BE2C (cell line): Measurements from ENCODE around the gene RUNX2.

ENCODE experiments used
- DNase-seq: peaks from one replicate; pipeline ENCODE4 v3.0.0-alpha.2; 2020
- H3K27me3 ChIP-seq: fragments of 250-450 bp; sonication (Bioruptor Pico); 2 replicates; pipeline ENCODE4 v1.5.1; 2020; ENCODE audit warnings: mild to moderate bottlenecking
- H3K36me3 ChIP-seq: fragments of 250-450 bp; sonication (Bioruptor Pico); 2 replicates; pipeline ENCODE4 v1.5.1; 2020; ENCODE audit warnings: mild to moderate bottlenecking
- H3K4me1 ChIP-seq: fragments of 250-450 bp; sonication (Bioruptor Pico); 2 replicates; pipeline ENCODE4 v1.5.1; 2020
- H3K4me3 ChIP-seq: 2 replicates; pipeline ENCODE4 v1.5.1; 2011; ENCODE audit warnings: low read depth, low read length
- H3K9me3 ChIP-seq: fragments of 250-450 bp; sonication (Bioruptor Pico); 2 replicates; pipeline ENCODE4 v1.5.1; 2020
- CTCF ChIP-seq: IDR thresholded peaks from 2 replicates; pipeline ENCODE4 v1.5.1; 2012; ENCODE audit warnings: mild to moderate bottlenecking, low read depth, low read length

Gene RUNX2

GRCh38 chr6:45442716-45443115 is 114.6 kb downstream of the RUNX2 start:
- no peaks in the 10 kb centered on the region for H3K4me1 ChIP-seq
- H3K36me3 ChIP-seq: no peaks in the 10 kb centered on the region
- H3K9me3 ChIP-seq: no peaks in the 10 kb centered on the region
- no peak for TF ChIP-seq CTCF
- H3K4me3 ChIP-seq: no peak overlapping the region
- peaks cover 48% of the 10 kb centered on the region for H3K27me3 ChIP-seq
- DNase-seq: no peak

- Histone ChIP-seq H3K4me1 (no peaks in the 10 kb centered on the region), H3K4me3 (no peak overlapping the region), H3K36me3 (no peaks in the 10 kb centered on the region), H3K9me3 (no peaks in the 10 kb centered on the region; the same call in 1 of the 2 replicates), H3K27me3 (peaks cover 45% of the 10 kb centered on the region)
- DNase-seq: no peak
- no peak for TF ChIP-seq CTCF
Measured at GRCh38 chr6:45445364-45445748, 117.2 kb downstream of the RUNX2 start.

- Histone ChIP-seq H3K4me1 (no peaks in the 10 kb centered on the region), H3K27me3 (peaks cover 42% of the 10 kb centered on the region), H3K36me3 (no peaks in the 10 kb centered on the region), H3K9me3 (no peaks in the 10 kb centered on the region; the same call in 1 of the 2 replicates), H3K4me3 (no peak overlapping the region)
- TF ChIP-seq CTCF: no peak
- no peak for DNase-seq
Measured at GRCh38 chr6:45445749-45446549, 117.8 kb downstream of the RUNX2 start.

GRCh38 chr6:45447005-45447404 is 118.9 kb downstream of the RUNX2 start:
- H3K27me3 ChIP-seq: peaks cover 40% of the 10 kb centered on the region
- no peak overlapping the region for H3K4me3 ChIP-seq
- no peak for DNase-seq
- no peak for TF ChIP-seq CTCF
- H3K36me3 ChIP-seq: no peaks in the 10 kb centered on the region
- H3K4me1 ChIP-seq: no peaks in the 10 kb centered on the region
- no peaks in the 10 kb centered on the region; the same call in 1 of the 2 replicates for H3K9me3 ChIP-seq

- Histone ChIP-seq H3K4me1 (no peaks in the 10 kb centered on the region), H3K9me3 (no peaks in the 10 kb centered on the region; the same call in 1 of the 2 replicates), H3K27me3 (peaks cover 40% of the 10 kb centered on the region), H3K4me3 (no peak overlapping the region), H3K36me3 (no peaks in the 10 kb centered on the region)
- no peak for TF ChIP-seq CTCF
- no peak for DNase-seq
Measured at GRCh38 chr6:45447716-45448115, 119.6 kb downstream of the RUNX2 start.
